ENCODE data around the gene FRMD7.
"Not testable (repeated sequence)": the region's sequence is repeated elsewhere in the genome, so short reads cannot be mapped to it uniquely, and the experiment has no call there.

The FRMD7 gene

GRCh38 chrX:132127743-132128142 lies at the start of gene FRMD7:
Gene FRMD7, minus strand, starts transcription at chrX:132128020. Its CDS starts 176 bp downstream, at chrX:132127844.
- no peak for DNase-seq

- DNase-seq = no peak
Measured at GRCh38 chrX:132173647-132174046, 45.8 kb upstream of the FRMD7 start.

GRCh38 chrX:132171881-132172280 lies 44.1 kb upstream of the FRMD7 start:
- no peak for DNase-seq

- no peak for DNase-seq
Measured at GRCh38 chrX:132171478-132171877, 43.7 kb upstream of the FRMD7 start.

- DNase-seq = no peak
Measured at GRCh38 chrX:132169554-132169953, 41.7 kb upstream of the FRMD7 start.

GRCh38 chrX:132165651-132166050 lies 37.8 kb upstream of the FRMD7 start:
- no peak for DNase-seq

GRCh38 chrX:132165005-132165404 lies 37.2 kb upstream of the FRMD7 start:
- no peak for DNase-seq

GRCh38 chrX:132163094-132163493 lies 35.3 kb upstream of the FRMD7 start:
- DNase-seq = not testable (repeated sequence)

GRCh38 chrX:132153166-132153565 lies 25.3 kb upstream of the FRMD7 start:
- no peak for DNase-seq

- DNase-seq = no peak
Measured at GRCh38 chrX:132146456-132146855, 18.6 kb upstream of the FRMD7 start.

GRCh38 chrX:132144061-132144460 lies 16.2 kb upstream of the FRMD7 start:
- DNase-seq = no peak

- DNase-seq = no peak
Measured at GRCh38 chrX:132125906-132126305, 1.9 kb downstream of the FRMD7 start.

- no peak for DNase-seq
Measured at GRCh38 chrX:132120913-132121312, 6.9 kb downstream of the FRMD7 start.

GRCh38 chrX:132119821-132120515 lies 7.9 kb downstream of the FRMD7 start:
- DNase-seq = no peak

GRCh38 chrX:132119283-132119682 lies 8.5 kb downstream of the FRMD7 start:
- no peak for DNase-seq

GRCh38 chrX:132118358-132118757 lies 9.5 kb downstream of the FRMD7 start:
- DNase-seq = no peak

- DNase-seq = no peak
Measured at GRCh38 chrX:132115792-132116191, 12.0 kb downstream of the FRMD7 start.

GRCh38 chrX:132114607-132115006 lies 13.2 kb downstream of the FRMD7 start:
- DNase-seq = no peak

GRCh38 chrX:132107291-132107690 lies 20.5 kb downstream of the FRMD7 start:
- DNase-seq = no peak

- no peak for DNase-seq
Measured at GRCh38 chrX:132101799-132102198, 26.0 kb downstream of the FRMD7 start.

- DNase-seq = no peak
Measured at GRCh38 chrX:132101206-132101605, 26.6 kb downstream of the FRMD7 start.

- DNase-seq = not testable (repeated sequence)
Measured at GRCh38 chrX:132098704-132099103, 29.1 kb downstream of the FRMD7 start.

GRCh38 chrX:132094164-132094563 lies 33.7 kb downstream of the FRMD7 start:
- DNase-seq = no peak
